Measurements from ENCODE around the gene CAMKK1. TPM values are rescaled to one million over a fixed set of nuclear protein-coding genes. Genes with fewer than 3 reads are reported as not detected.

The CAMKK1 gene
- total and polyA plus RNA-seq, 2 of the 4 experiments (the other 2 are of a cell fraction), result 4.1 to 8.2 TPM

GRCh38 chr17:3826191-3826590 lies 66.7 kb downstream of the CAMKK1 start (continued):
- no peak for TF ChIP-seq NFE2L2 (IDR thresholded peaks at IDR 0.05; ENCODE audit: low read depth, low read length)
- TF ChIP-seq SMC3 (IDR thresholded peaks at IDR 0.05; ENCODE audit: low read depth, low read length), result no peak
- TF ChIP-seq BHLHE40 (IDR thresholded peaks at IDR 0.05; ENCODE audit: low read depth, low read length), result no peak
- no peak for TF ChIP-seq RCOR1 (IDR thresholded peaks at IDR 0.05; ENCODE audit: insufficient replicate concordance, low read length)
- TF ChIP-seq RFX5 (IDR thresholded peaks at IDR 0.05; ENCODE audit: low read depth, low read length), result no peak
- no peak for TF ChIP-seq POLR2A (IDR thresholded peaks at IDR 0.05; ENCODE audit: low read depth, low read length)
- no peak for TF ChIP-seq RAD21 (IDR thresholded peaks at IDR 0.05; ENCODE audit: low read length)

- DNase-seq, result no peak
- no TSS peak for BruUV-seq (replicated peaks)
- TF ChIP-seq MXI1 (IDR thresholded peaks at IDR 0.05; ENCODE audit: borderline replicate concordance, low read depth, low read length) (no peak), FOS (IDR thresholded peaks at IDR 0.05; ENCODE audit: low read depth, low read length) (no peak), CTCF (conservative IDR thresholded peaks at IDR 0.05; ENCODE audit: low read depth, low read length) (no peak), RCOR1 (IDR thresholded peaks at IDR 0.05; ENCODE audit: insufficient replicate concordance, low read length) (no peak), USF2 (IDR thresholded peaks at IDR 0.05; ENCODE audit: low read depth, low read length) (no peak), NFE2L2 (IDR thresholded peaks at IDR 0.05; ENCODE audit: low read depth, low read length) (no peak), POLR2A (IDR thresholded peaks at IDR 0.05; ENCODE audit: low read depth, low read length) (no peak)
- ChIA-PET CTCF (interaction anchor here (0.9 kb wide), 1 partner anchor 84 kb away, joined by 5 read pairs; no protein-coding TSS in a partner anchor), POLR2A (ENCODE audit: unreplicated experiment) (no interaction called here)
- H4K91ac ChIP-seq (ENCODE audit: insufficient read depth, low read depth, low read length), result no peak overlapping the region
- dilution Hi-C loops (cut with HindIII; ENCODE audit: low sequenced_read_pairs, unreplicated experiment) (no loop called here), in situ Hi-C loops (cut with MboI; ENCODE audit: low sequenced_read_pairs) (loop anchor here (25.0 kb wide), 1 partner anchor 784 kb away; no protein-coding TSS in a partner anchor), intact Hi-C loops (cut with micrococcal nuclease) (no loop called here)
- H3K9me1 ChIP-seq (ENCODE audit: insufficient read depth, low read length), result peaks cover 3% of the 10 kb centered on the region; the same call in 1 of the 2 replicates
- H2AK9ac ChIP-seq (replicated peaks; ENCODE audit: low read depth, low read length, poor library complexity), result no peak overlapping the region
- H2AFZ ChIP-seq (replicated peaks; ENCODE audit: low read length, poor library complexity), result no peak overlapping the region
- no peak overlapping the region for H3K4ac ChIP-seq (ENCODE audit: low read depth, low read length)
- H3K36me3 ChIP-seq (ENCODE audit: control insufficient read depth, insufficient read depth, low read length), result peaks cover 39% of the 10 kb centered on the region
- no peak overlapping the region for H2BK5ac ChIP-seq (ENCODE audit: low read depth, low read length, poor library complexity, severe bottlenecking)
- H3K23ac ChIP-seq (ENCODE audit: low read depth, low read length), result no peak overlapping the region
- H2AK5ac ChIP-seq (ENCODE audit: low read depth, low read length), result no peak overlapping the region
- H3K9me3 ChIP-seq (ENCODE audit: control insufficient read depth, insufficient read depth, low read length), result no peaks in the 10 kb centered on the region
- no peak overlapping the region for H3K4me3 ChIP-seq (ENCODE audit: insufficient read depth, low read depth, low read length)
- H3K4me1 ChIP-seq (ENCODE audit: control insufficient read depth, insufficient read depth, low read length), result no peaks in the 10 kb centered on the region
- H4K5ac ChIP-seq (ENCODE audit: low read depth, low read length), result no peak overlapping the region
- H3K27me3 ChIP-seq (ENCODE audit: control insufficient read depth, insufficient read depth, low read length), result no peaks in the 10 kb centered on the region
- peaks cover 6 to 7% of the 10 kb centered on the region in 2 experiments; a peak in 2 of 4 replicates for H3K79me1 ChIP-seq (ENCODE audit: low read depth in 1 of 2, low read length in 2 of 2)
- H3K27ac ChIP-seq (ENCODE audit: insufficient read depth, low read length), result no peak overlapping the region
- no peak overlapping the region for H3K9ac ChIP-seq (ENCODE audit: low read depth, low read length)
- H3K18ac ChIP-seq (ENCODE audit: low read depth, low read length), result no peak overlapping the region
- no peak overlapping the region for H2BK20ac ChIP-seq (ENCODE audit: low read depth, low read length)
- H3K56ac ChIP-seq (ENCODE audit: extremely low read depth, insufficient read depth, low read length), result no peak overlapping the region
- no peak overlapping the region for H3K4me2 ChIP-seq (ENCODE audit: low read depth, low read length)
- H3K14ac ChIP-seq (replicated peaks; ENCODE audit: low read depth, low read length), result no peak overlapping the region
- ATAC-seq (ENCODE audit: low read depth), result no peak
- H2BK15ac ChIP-seq (ENCODE audit: low read depth, low read length), result no peak overlapping the region
- 96% methylated on average over 4 of the region's 9 CpGs; no CpG with 5 or more reads in 1 of the 2 experiments for WGBS, 2 experiments (ENCODE audit: extremely low coverage in 2 of 2, insufficient read length in 1 of 2)
- H2BK120ac ChIP-seq (ENCODE audit: low read depth, low read length), result no peak overlapping the region
- peaks cover 3% of the 10 kb centered on the region; the same call in 1 of the 2 replicates for H4K20me1 ChIP-seq (ENCODE audit: insufficient read depth, low read length)
- no peak overlapping the region for H4K8ac ChIP-seq (ENCODE audit: low read depth in 2 of 2, low read length in 2 of 2)
Observed at GRCh38 chr17:3821101-3821500, 71.8 kb downstream of the CAMKK1 start.
